GM12874 (cell line): Measurements from ENCODE around the gene PAXX.
A peak's percentile ranks its signal among the peaks of the same experiment; 100 is the strongest.

Source experiments
- CTCF ChIP-seq: IDR thresholded peaks from 2 replicates; pipeline ENCODE4 v1.5.1; 2011; ENCODE audit warnings: low read depth, mild to moderate bottlenecking, control low read depth, low read length, moderate library complexity; ENCODE audit not compliant: insufficient read depth

Gene PAXX

DNA sequence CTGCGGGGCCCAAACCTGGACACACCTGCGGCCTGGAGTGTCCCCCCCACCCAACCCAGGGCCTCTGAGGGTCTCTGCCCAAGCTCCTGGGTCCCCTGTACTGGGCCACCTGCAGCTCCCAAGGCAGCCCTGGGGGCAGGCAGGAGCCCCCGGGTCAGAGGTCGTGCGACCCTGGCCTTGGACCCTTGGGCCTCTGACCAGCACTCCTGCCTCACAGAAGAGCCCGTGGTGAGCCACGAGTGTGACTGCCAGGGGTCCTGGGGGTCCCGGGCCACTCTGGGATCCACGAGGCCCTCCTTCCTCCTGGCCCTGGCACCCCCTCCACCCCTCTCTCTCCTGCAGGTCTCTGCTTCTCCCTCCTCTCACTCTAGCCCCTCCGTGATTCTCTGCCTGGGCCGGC lies 19.9 kb upstream of the PAXX start:
- TF ChIP-seq CTCF: no peak

DNA sequence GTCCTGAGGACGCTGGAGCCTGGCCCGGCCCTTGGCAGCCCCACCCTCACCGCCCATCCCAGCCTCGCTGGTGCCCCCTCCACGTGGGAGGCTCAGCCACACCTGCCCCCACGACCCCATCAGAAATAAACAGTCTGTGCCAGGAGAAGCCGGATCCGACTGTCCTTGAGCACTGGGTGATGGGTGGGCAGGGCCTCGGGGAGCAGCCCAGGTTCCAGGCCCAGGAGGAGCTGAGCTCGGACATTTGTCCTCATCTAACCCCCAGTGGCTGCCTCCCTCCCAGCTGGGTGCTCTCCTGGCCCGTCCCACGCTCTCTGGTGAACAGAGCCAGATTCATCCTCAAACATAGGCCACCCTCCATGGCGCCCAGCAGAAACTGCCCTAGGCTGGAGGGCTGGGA lies 19.5 kb upstream of the PAXX start:
- no peak for TF ChIP-seq CTCF

DNA sequence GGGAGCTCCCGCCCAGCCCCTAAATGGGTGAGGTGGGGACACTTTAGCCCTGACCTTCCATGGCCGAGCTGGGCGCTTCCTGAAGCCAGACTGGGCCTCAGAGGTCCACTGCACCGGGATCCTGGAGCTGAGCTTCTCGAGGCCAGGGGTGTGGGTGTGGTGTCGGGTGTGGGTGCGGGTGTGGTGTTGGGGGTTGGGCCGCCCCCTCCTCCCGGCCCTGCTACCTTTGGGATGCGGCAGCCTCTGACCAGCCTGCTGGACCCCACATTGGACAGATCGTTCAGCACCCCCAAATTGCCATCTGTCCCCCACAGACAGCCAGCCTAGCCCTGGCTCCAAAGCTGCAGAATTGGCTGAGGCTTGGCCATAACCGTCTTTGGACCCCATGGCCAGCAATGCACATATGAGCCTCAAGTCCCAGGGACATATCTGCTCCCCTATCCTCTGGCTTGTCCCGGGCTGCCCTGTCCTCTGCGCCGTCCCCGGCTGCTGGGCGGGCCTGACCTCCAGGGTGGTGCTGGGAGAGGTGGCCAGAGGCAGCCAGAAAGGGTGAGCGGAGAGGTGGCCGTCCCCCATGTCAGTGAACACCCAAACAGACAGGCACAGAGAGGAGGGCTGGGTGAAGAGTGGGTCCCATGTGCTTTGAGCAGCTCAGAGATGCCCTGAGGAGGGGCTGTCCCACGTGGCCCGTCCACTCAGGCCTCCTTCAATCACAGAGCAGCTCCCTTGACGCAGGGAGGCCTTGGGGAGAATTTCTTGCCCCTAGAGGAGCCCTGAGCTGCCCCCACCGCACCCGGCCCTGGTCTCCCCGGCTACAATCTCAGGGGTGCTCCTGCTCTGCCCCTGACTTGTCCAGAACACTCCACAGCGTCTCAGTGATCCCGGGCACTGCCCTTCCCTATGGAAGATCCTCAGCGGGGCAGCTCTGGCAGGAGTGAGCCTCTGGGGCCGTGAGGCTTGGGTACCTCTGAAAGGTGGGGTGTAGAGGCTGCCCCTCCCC lies 18.3 kb upstream of the PAXX start:
- no peak for TF ChIP-seq CTCF

DNA sequence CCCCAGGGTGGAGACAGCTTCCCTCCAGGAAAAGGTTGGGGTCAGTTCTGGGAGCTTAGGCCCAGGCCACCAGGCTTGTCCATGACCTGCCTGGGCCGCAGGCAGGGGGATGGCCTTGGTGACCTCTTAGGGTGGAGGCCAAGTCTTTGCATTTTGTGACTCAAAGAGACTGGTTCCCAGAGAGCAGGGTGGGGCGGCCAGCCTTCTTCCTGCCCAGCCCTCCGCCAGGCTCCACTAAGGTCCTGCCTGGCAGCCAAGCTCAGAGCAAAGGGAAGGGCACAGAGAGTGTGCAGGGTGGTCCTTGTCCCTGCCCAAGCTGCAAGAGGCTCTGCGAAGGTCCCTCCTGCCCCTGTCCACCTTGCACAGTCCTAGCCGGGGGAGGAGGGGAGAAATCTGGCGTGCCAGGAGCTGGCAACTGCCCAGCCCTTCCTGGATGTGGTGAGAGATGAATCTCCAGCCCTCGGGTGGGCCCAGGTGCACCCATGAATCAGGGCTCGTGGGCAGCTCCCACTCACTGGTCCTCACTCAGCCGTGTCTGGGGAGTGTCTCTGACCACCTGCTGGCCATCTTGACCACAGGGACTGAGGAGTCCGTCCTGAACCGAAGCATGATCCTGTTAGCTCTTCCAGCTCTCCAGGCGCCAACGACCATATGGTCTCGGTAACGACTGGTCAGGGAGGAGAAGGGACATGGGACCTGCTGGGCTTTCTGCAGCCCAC lies 17.2 kb upstream of the PAXX start:
- no peak for TF ChIP-seq CTCF

DNA sequence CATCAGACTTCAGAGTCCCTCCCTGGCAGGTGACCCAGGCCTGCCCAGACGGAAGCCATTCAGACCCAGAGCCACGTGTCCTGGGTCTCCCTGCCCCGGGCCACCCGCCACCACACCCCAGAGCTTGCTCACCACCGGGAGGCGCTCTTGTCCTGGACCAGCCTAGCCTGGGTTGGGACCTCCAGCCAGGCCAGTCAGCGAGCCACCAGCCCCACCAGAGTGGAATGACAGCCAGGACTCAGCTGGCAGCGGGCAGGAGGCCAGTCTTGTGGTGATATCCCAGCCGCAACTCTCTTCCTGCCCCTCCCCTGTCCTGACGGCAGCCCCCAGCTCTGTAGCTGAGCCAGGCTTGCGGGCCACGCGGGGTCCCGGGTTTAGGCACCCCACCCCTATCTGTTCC lies 16.6 kb upstream of the PAXX start:
- TF ChIP-seq CTCF: peak; percentile 38

GRCh38 chr9:136977223-136977622 lies 15.0 kb upstream of the PAXX start, which contains the start of gene PTGDS:
Gene PTGDS (plus strand): TSS chr9:136977504. CDS start chr9:136977579, 75 bp downstream.
- no peak for TF ChIP-seq CTCF

DNA sequence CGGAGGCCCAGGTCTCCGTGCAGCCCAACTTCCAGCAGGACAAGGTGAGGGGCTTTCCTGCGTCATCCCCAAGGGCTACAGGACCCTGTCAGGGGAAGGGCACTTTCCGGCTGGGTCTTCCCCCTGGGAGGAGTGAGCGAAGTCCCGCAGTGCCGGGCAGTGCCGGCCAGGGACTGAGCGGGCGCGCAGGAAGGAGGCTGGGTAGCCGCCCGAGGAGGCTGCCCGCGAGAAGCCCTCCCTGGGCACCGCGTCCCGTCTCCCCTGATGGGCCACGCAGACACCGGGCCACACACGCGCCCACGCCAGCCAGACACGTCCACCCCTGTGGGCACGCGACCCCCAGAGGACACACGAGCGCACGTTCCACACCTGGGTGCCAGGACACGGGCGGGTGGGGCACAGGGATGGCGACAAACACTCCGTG lies 14.6 kb upstream of the PAXX start:
- TF ChIP-seq CTCF: no peak
